Fibroblast of the aortic adventitia (primary cell): ENCODE data around the gene ADAM11. TPM values are rescaled to one million over a fixed set of nuclear protein-coding genes. Genes with fewer than 3 reads are reported as not detected.
"Not testable (repeated sequence)": the region's sequence is repeated elsewhere in the genome, so short reads cannot be mapped to it uniquely, and the experiment has no call there.

Experiments used
- DNase-seq: peaks from one replicate; pipeline ENCODE4 v3.0.0-alpha.2; 2010; ENCODE audit warnings: low read depth
- H3K4me3 ChIP-seq: 2 replicates; pipeline ENCODE4 v1.5.1; 2011; ENCODE audit warnings: low read depth, mild to moderate bottlenecking, control low read depth, low read length, moderate library complexity
- CTCF ChIP-seq: IDR thresholded peaks from 2 replicates; pipeline ENCODE4 v1.5.1; 2011; ENCODE audit warnings: mild to moderate bottlenecking, low read length, control low read depth, inconsistent platforms; ENCODE audit not compliant: insufficient read depth
- total RNA-seq: library from RNA; depleted of rRNA; stranded (reverse); fragments of >200 nt; gene quantifications from 2 replicates; pipeline ENCODE4 v1.2.3, GENCODE V29; 2012; ENCODE audit warnings: low replicate concordance

ADAM11 gene
- total RNA-seq, 1 donor, result 0.36 TPM

GRCh38 chr17:44751331-44751730 is 7.5 kb upstream of the ADAM11 start:
- H3K4me3 ChIP-seq, result no peak overlapping the region
- DNase-seq, result no peak
- no peak for TF ChIP-seq CTCF

GRCh38 chr17:44751806-44752205 is 7.0 kb upstream of the ADAM11 start:
- DNase-seq, result no peak
- no peak for TF ChIP-seq CTCF
- no peak overlapping the region for H3K4me3 ChIP-seq

- H3K4me3 ChIP-seq, result no peak overlapping the region
- TF ChIP-seq CTCF, result no peak
- DNase-seq, result no peak
Observed at GRCh38 chr17:44752953-44753861, 5.6 kb upstream of the ADAM11 start.

DNA sequence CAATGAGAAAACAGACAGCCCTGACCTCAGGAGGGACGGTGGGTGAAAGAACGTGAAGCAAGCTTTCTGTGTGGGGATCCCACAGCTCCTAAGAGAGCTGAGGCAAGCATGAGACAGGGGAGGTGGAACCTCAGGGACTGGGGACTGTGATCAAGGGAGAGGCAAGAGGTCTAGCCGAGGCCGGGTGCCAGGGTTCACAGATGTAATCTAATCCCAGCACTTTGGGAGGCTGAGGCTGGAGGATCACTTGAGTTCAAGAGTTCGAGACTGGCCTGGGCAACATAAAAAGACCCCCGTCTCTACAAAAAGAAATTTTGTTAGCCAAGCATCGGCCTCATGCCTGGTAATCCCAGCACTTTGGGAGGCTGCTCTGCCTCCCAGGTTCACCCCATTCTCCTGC is 4.5 kb upstream of the ADAM11 start:
- DNase-seq, result no peak
- no peak for TF ChIP-seq CTCF
- H3K4me3 ChIP-seq, result no peak overlapping the region

- H3K4me3 ChIP-seq, DNase-seq: not testable (repeated sequence)
Observed at GRCh38 chr17:44755180-44755579, 3.6 kb upstream of the ADAM11 start.

DNA sequence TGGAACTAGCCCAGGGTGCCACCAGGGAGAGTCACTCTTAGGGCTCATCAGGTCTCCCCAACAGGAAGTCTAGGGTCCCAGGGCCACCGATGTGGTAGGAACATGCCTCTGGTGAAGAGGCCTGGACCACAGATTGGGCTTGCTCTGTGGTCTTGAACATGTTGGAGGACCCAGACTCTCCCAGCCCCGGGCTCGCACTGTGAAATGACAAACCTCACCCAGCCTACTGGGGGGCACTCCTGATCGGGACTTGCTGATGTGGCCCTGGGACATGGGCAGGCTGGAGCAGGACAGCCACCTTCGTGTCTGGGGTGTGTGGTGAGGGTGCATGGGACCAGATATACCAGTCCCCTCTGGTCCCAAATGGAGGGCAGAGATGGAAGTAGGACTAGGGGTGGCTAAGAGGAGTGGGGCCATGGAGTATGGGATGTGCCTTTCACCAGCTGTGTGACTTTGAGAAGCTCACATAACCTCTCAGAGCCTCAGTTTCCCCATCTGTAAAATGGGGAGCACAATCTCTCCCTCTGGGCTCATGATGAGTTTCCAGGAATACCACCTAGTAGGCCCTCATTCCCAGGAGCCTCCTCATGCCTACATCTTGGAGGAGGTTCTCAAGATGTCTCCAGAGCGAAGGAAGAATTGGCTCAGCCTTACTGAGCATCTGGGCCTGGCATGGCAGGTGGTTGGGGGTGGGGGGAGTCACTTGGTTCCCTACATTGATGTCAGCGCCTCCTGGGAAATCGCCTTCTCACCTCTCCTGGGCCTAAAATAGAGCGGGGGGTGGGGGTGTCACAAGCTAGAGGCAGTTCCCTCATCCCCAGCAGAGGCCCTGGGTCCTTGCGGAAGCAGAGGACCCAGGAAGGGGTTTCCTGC is 1.5 kb upstream of the ADAM11 start:
- no peak for TF ChIP-seq CTCF
- DNase-seq, result no peak
- H3K4me3 ChIP-seq, result no peak overlapping the region

- no peak overlapping the region for H3K4me3 ChIP-seq
- TF ChIP-seq CTCF, result no peak
- no peak for DNase-seq
Observed at GRCh38 chr17:44757918-44758413, 822 bp upstream of the ADAM11 start.
